Activated naive CD4-positive, alpha-beta T cell (primary cell): ENCODE results near the gene NMNAT2.

Experiments
- DNase-seq, 4 experiments: peaks; one replicate each; lab custom pipeline; 2025; lab: John Stamatoyannopoulos, UW

The NMNAT2 gene

GRCh38 chr1:183313063-183313462 lies 105.1 kb downstream of the NMNAT2 start:
- no peak for DNase-seq

- DNase-seq, result no peak
Measured at GRCh38 chr1:183310753-183311479, 107.3 kb downstream of the NMNAT2 start.

- DNase-seq, result no peak
Measured at GRCh38 chr1:183308719-183309118, 109.5 kb downstream of the NMNAT2 start.

GRCh38 chr1:183306317-183307042 lies 111.7 kb downstream of the NMNAT2 start:
- DNase-seq, result no peak

GRCh38 chr1:183304440-183305107 lies 113.6 kb downstream of the NMNAT2 start:
- DNase-seq, result no peak

GRCh38 chr1:183303901-183304300 lies 114.3 kb downstream of the NMNAT2 start:
- no peak for DNase-seq

GRCh38 chr1:183303323-183303645 lies 114.9 kb downstream of the NMNAT2 start:
- no peak for DNase-seq

- no peak for DNase-seq
Measured at GRCh38 chr1:183302452-183303322, 115.5 kb downstream of the NMNAT2 start.

- no peak for DNase-seq
Measured at GRCh38 chr1:183301239-183301638, 116.9 kb downstream of the NMNAT2 start.

- no peak for DNase-seq
Measured at GRCh38 chr1:183300828-183301227, 117.4 kb downstream of the NMNAT2 start.

- DNase-seq, result no peak
Measured at GRCh38 chr1:183300395-183300794, 117.8 kb downstream of the NMNAT2 start.

- DNase-seq, result no peak
Measured at GRCh38 chr1:183296782-183297181, 121.4 kb downstream of the NMNAT2 start.

- no peak for DNase-seq
Measured at GRCh38 chr1:183295521-183295920, 122.7 kb downstream of the NMNAT2 start.

- DNase-seq, result no peak
Measured at GRCh38 chr1:183293876-183294275, 124.3 kb downstream of the NMNAT2 start.

- no peak for DNase-seq
Measured at GRCh38 chr1:183293241-183293640, 124.9 kb downstream of the NMNAT2 start.

- DNase-seq, result no peak
Measured at GRCh38 chr1:183291802-183292514, 126.2 kb downstream of the NMNAT2 start.

GRCh38 chr1:183291216-183291762 lies 126.9 kb downstream of the NMNAT2 start:
- DNase-seq, result no peak

- DNase-seq, result no peak
Measured at GRCh38 chr1:183290628-183291027, 127.6 kb downstream of the NMNAT2 start.

GRCh38 chr1:183289051-183289496 lies 129.1 kb downstream of the NMNAT2 start:
- DNase-seq, result no peak

GRCh38 chr1:183288583-183288982 lies 129.6 kb downstream of the NMNAT2 start:
- no peak for DNase-seq

- no peak for DNase-seq
Measured at GRCh38 chr1:183287191-183287675, 130.9 kb downstream of the NMNAT2 start.
